Rectal smooth muscle tissue (tissue), 1 donor: ENCODE measurements around the gene KANSL1.

Experiments
- H3K27ac ChIP-seq: one replicate; pipeline ENCODE4 v1.7.0; 2013; ENCODE audit warnings: low read depth, low read length, inconsistent platforms
- H3K27me3 ChIP-seq: one replicate; pipeline ENCODE4 v1.7.0; 2013; ENCODE audit warnings: low read length; ENCODE audit not compliant: control insufficient read depth, insufficient read depth
- H3K36me3 ChIP-seq: one replicate; pipeline ENCODE4 v1.7.0; 2013; ENCODE audit warnings: low read length; ENCODE audit not compliant: control insufficient read depth, insufficient read depth
- H3K4me1 ChIP-seq: one replicate; pipeline ENCODE4 v1.7.0; 2013; ENCODE audit warnings: low read length; ENCODE audit not compliant: control insufficient read depth, insufficient read depth
- H3K4me3 ChIP-seq: one replicate; pipeline ENCODE4 v1.7.0; 2013; ENCODE audit warnings: low read length
- H3K9ac ChIP-seq: one replicate; pipeline ENCODE4 v1.7.0; 2013; ENCODE audit warnings: low read length

Gene KANSL1

DNA sequence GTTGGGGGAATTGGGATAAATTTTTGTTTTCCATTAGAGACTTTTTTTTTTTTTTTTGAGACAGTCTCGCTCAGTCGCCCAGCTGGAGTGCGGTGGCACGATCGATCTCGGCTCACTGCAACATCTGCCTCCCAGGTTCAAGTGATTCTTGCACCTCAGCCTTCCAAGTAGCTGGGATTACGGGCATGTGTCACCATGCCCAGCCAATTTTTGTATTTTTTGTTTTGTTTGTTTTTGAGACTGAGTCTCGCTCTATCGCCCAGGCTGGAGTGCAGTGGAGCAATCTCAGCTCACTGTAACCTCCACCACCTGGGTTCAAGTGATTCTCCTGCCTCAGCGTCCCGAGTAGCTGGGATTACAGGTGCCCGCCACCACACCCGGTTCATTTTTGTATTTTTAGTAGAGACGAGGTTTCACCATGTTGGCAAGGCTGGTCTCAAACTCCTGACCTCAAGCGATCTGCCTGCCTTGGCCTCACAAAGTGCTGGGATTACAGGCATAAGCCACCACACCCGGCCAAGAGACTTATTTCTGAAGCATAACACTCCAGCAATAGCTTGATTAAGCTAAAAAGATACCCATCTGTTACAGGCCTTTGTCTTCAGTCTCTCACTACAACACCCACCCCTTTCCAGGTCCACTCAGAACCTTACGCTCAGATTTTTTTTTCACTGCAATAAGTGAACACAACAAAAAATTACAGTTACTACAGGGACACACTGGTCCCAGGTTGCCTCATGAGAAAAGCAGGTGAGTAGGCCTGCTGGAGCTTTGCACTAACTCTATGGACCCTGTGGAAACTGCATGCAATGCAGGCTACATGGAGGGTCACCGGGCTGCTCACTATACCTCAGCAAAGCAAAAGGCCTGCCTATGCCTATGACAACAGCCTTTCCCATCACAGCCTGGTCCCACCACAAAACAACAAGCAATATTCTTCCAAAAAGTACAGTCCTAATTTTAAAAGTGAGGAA, 34.6 kb downstream of the KANSL1 start:
- H3K27me3 ChIP-seq, result no peaks in the 10 kb centered on the region
- H3K4me1 ChIP-seq, result peaks cover 51% of the 10 kb centered on the region
- no peak overlapping the region for H3K4me3 ChIP-seq
- H3K27ac ChIP-seq, result no peak overlapping the region
- no peak overlapping the region for H3K9ac ChIP-seq
- H3K36me3 ChIP-seq, result no peaks in the 10 kb centered on the region

DNA sequence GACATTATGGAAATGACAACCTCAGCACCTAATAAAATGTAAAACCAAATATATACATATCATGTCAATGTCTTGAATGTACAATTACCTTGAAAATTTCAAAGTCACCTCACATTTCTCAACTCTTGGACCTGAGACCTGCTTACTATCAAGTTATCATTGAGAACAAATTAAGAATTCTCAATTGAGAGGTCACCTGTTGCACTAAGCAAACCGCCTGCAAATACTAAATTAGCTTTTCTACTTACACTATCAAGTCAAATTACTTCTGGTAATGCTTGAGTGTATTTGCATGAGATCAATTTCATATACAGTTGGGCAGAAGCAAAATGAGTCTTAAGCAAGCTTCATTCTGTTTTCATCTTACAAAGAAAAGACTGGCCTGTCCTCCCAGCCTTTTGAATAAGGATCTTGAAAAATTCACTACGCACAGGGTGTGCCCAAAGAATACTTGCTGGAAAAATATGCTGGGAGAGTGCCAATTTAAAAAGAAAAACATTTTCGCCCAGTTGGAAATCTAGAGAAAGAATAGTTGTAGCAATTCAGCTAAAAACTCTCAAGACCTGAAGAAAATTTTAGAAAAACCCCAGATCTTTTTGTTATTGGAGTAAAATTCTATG, 35.7 kb downstream of the KANSL1 start:
- Histone ChIP-seq H3K27ac (peak overlapping the region; percentile 54), H3K27me3 (no peaks in the 10 kb centered on the region), H3K4me3 (no peak overlapping the region), H3K4me1 (peaks cover 49% of the 10 kb centered on the region), H3K9ac (no peak overlapping the region), H3K36me3 (no peaks in the 10 kb centered on the region)

DNA sequence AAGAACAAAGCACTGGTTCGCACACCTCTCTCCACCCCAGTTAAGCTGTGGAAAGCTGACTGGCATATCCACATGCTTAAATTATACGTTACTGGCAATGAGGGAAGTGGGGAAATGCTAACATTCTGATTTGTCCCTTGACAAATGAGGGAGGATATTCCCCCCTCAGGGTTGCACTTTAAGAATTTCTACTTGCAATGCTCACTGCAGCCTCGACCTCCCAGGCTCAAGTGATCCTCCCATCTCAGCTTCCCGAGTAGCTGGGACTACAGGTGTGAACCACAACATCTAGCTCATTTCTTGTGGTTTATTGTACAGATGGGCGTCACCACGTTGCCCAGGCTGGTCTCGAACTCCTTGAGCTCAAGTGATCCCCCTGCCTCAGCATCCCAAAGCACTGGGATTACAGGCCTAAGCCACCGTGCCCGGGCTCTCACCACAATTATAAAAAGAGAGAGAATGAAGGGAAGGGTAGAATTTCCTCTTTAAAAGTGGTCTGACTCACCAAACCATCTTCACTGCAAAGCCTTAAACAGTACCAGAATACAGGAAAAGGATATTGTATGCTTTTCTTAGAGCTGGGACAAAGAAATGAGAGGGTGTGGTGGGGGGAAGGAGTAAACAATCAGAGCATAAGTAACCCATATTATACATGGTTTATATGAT, 38.9 kb downstream of the KANSL1 start:
- H3K27ac ChIP-seq, result peak overlapping the region; percentile 0
- H3K9ac ChIP-seq, result no peak overlapping the region
- H3K4me1 ChIP-seq, result peaks cover 60% of the 10 kb centered on the region
- no peak overlapping the region for H3K4me3 ChIP-seq
- no peaks in the 10 kb centered on the region for H3K36me3 ChIP-seq
- no peaks in the 10 kb centered on the region for H3K27me3 ChIP-seq

DNA sequence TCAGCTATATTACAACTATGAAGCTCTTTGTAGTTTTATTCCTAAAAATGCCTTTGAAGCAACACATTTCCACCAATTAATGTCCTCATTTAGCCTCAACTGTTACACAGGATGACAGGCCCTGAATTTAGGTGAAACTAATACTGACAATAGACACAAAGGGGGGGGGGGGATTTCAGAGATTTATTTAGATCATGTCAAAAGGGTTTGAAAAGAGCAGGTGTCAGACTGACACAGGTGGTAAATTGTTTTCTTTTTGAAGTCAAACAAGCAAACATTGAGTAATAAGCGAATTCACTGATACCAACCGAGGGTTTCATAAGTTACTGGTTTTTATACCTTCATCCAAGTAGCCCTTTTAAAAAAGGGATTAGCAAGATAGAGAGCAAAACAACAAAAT, 40.8 kb downstream of the KANSL1 start:
- Histone ChIP-seq H3K27me3 (no peaks in the 10 kb centered on the region), H3K9ac (no peak overlapping the region), H3K27ac (no peak overlapping the region), H3K4me3 (no peak overlapping the region), H3K4me1 (peaks cover 49% of the 10 kb centered on the region), H3K36me3 (no peaks in the 10 kb centered on the region)

DNA sequence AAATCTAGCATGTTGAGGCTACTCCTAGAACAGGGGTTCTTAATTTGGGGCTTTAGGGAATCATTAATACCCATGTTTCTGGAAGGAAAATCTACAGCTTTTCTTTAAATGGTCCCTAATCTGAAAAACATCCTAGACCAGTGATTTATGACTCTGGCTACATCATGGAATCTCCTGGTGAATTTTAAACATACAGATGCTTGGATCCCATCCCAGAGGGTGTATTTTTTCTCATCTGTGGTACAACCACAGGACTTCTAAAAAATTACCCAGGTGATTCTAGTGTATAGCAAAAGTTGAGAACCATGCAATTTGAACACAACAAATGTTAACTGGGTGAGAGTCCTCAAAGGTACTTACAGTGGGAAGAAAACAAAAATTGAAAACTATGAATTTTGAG, 41.5 kb downstream of the KANSL1 start:
- no peaks in the 10 kb centered on the region for H3K36me3 ChIP-seq
- no peaks in the 10 kb centered on the region for H3K27me3 ChIP-seq
- H3K9ac ChIP-seq, result no peak overlapping the region
- H3K4me1 ChIP-seq, result peaks cover 42% of the 10 kb centered on the region
- H3K27ac ChIP-seq, result no peak overlapping the region
- no peak overlapping the region for H3K4me3 ChIP-seq

DNA sequence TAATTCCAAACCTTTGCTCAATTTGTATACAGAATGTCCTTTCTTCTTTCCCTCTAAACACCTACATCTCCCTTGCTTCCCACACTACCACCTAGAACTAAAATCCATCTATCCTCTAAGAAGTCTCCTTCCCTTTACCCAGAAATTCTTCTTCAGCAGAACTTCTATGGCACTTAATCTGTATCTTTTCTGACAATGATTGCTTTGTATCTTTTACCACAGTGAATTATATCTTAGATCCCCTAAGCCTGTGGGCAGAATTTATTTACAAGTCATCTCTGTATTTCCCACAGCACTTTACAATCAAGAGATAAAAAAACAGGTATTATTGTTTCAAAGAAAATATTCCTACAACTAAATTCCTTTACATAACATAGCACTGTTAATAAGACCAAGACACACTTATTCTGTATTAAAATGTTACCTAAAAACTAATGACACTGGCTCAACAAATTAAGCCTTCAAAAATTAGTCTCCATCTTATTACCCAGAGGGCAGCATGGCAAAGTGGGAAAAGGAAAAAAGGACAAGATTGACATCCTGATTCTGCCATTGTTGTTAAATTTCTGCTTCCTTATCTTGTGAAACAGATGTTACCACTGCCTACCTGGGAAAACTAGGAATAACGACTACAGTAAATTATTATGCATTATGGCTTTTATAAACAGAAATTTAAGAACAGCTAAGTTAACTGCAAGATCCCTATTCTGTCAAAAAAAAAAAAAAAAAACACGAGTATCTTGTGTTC, 42.8 kb downstream of the KANSL1 start:
- Histone ChIP-seq H3K27me3 (no peaks in the 10 kb centered on the region), H3K27ac (no peak overlapping the region), H3K4me3 (no peak overlapping the region), H3K9ac (no peak overlapping the region), H3K4me1 (peaks cover 35% of the 10 kb centered on the region), H3K36me3 (no peaks in the 10 kb centered on the region)

DNA sequence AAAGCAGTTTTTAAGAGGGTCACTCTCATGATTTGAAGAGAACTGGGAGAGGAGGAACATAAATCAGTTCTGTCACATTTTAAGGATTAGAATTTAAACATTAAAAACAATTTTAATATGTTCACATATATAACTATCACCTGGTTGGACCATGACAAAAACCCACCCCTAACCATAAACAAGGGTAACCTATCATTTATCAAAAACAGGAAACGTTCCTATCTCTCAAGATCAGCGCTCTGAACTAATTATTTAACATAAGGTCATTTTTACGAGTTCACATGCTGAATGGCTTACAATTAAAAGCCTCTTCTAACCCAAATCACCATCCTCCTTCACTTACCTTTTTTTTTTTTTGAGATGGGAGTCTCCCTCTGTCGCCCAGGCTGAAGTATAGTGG, 45.0 kb downstream of the KANSL1 start:
- H3K36me3 ChIP-seq, result no peaks in the 10 kb centered on the region
- H3K4me3 ChIP-seq, result no peak overlapping the region
- H3K27me3 ChIP-seq, result no peaks in the 10 kb centered on the region
- peaks cover 35% of the 10 kb centered on the region for H3K4me1 ChIP-seq
- no peak overlapping the region for H3K9ac ChIP-seq
- no peak overlapping the region for H3K27ac ChIP-seq

DNA sequence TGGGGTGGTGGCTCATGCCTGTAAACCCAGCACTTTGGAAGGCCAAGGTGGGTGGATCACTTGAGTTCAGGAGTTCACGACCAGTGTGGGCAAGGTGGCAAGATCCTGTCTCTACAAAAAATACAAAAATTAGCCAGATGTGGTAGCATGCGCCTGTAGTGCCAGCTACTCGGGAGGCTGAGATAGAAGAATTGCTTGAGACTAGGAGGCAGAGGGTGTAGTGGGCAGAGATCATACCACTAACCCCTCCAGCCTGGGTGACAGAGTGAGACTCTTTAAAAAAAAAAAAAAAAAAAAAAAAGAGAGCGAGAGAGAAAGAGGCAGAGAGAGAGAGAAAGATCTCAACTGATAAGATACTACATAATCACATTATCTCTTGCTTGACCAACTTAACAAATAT, 45.9 kb downstream of the KANSL1 start:
- Histone ChIP-seq H3K9ac (no peak overlapping the region), H3K27ac (no peak overlapping the region), H3K27me3 (no peaks in the 10 kb centered on the region), H3K36me3 (no peaks in the 10 kb centered on the region), H3K4me3 (no peak overlapping the region), H3K4me1 (peaks cover 28% of the 10 kb centered on the region)

DNA sequence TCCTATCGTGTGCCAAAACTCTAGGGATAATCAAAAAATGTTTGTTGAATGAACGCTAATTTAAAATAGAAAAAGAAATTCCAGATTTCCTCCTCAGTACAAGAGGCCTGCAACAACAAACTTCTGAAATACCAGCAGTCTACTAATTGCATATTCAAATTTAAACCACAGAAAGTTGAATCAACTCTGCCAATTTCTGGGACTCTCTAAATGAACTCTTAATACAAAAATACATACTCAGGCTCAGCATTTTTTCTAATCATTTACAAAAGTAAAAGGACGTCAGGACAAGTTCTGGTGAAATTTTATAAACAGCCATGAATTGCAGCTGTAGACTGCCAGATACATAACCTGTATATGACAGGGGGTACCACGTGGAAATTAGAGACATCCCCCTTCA, 49.0 kb downstream of the KANSL1 start:
- Histone ChIP-seq H3K27me3 (no peaks in the 10 kb centered on the region), H3K4me1 (peaks cover 17% of the 10 kb centered on the region), H3K4me3 (no peak overlapping the region), H3K36me3 (no peaks in the 10 kb centered on the region), H3K27ac (no peak overlapping the region), H3K9ac (no peak overlapping the region)

DNA sequence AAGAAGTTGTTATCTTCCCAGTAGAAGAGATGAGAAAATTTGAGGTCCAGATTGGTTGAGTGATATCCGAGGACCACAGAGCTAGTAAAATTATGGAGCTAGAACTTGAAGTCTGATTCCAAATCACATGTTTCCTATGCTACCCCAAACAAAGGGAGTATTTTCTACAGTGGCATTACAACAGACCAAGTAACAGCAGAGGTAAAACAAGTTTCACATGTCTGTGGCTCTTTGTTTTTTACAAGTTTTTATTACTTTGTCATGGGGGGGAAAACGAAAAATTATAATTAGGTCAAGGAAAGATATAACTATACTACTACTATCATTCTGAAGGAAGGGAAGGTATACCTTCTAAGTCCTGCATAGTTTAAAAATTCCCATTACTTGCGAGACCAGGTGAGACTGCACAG, 49.4 kb downstream of the KANSL1 start:
- Histone ChIP-seq H3K4me3 (no peak overlapping the region), H3K36me3 (no peaks in the 10 kb centered on the region), H3K9ac (no peak overlapping the region), H3K27ac (no peak overlapping the region), H3K27me3 (no peaks in the 10 kb centered on the region), H3K4me1 (peaks cover 18% of the 10 kb centered on the region)

DNA sequence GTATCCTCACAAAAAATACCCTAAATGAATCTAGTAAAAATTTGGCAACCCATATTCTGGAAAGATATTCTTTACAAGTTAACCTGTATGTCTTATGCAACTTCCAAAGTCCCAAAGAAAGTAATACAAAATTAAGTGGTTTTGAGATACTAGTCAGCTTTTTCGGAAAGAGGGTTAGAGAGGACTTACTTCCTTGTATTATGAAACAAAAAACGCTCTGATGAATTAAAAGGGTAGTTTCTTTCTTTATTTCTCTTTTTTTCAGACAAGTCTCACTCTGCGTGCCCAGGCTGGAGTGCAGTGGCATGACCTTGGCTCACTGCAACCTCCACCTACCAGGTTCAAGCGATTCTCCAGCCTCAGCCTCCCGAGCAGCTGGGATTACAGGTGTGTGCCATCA, 51.6 kb downstream of the KANSL1 start:
- H3K4me1 ChIP-seq, result peaks cover 32% of the 10 kb centered on the region
- H3K4me3 ChIP-seq, result no peak overlapping the region
- H3K27ac ChIP-seq, result no peak overlapping the region

DNA sequence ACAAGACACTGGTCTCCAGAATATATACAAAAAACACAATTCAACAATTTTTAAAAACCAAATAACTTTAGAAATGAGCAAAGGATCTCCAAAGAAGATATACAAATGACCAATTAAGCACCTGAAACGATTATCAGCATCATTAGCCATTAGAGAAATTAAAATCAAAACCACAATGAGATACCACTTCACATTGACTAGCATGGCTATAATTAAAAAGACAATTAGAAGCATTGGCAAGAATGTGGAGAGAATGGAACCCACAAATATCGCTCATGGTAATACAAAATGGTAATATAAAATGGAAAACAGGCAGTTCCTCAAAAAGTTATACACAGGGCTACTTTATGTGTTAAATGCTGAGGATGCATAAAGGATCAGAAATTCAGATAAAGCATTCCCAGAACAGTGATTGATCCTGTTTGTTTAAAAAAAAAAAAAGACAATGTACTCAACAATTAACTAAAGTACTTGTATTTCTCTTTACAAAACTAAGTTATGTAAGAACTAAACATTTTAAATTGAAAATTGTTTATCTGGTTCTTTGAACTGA, 52.5 kb downstream of the KANSL1 start:
- H3K9ac ChIP-seq, result no peak overlapping the region
- no peaks in the 10 kb centered on the region for H3K36me3 ChIP-seq
- no peak overlapping the region for H3K4me3 ChIP-seq
- peaks cover 36% of the 10 kb centered on the region for H3K4me1 ChIP-seq
- H3K27ac ChIP-seq, result no peak overlapping the region
- H3K27me3 ChIP-seq, result no peaks in the 10 kb centered on the region

More for the DNA sequence above, 51.6 kb downstream of the KANSL1 start:
- no peaks in the 10 kb centered on the region for H3K36me3 ChIP-seq
- H3K27me3 ChIP-seq, result no peaks in the 10 kb centered on the region
- no peak overlapping the region for H3K9ac ChIP-seq
